Measurements from ENCODE around the gene VWA5B2. TPM values are rescaled to one million over a fixed set of nuclear protein-coding genes. Genes with fewer than 3 reads are reported as not detected.
"Not testable (repeated sequence)": the region's sequence is repeated elsewhere in the genome, so short reads cannot be mapped to it uniquely, and the experiment has no call there.

VWA5B2 gene
- total and polyA plus RNA-seq, 2 experiments from 2014 or later = 0.66 TPM; not detected in 1

GRCh38 chr3:184262764-184263179, 33.4 kb downstream of the VWA5B2 start:
- Histone ChIP-seq H3K79me2 (replicated peaks; ENCODE audit: insufficient read depth) (no peaks in the 10 kb centered on the region), H3K27ac (ENCODE audit: low read depth) (no peak overlapping the region), H4K20me1 (replicated peaks; ENCODE audit: insufficient read depth) (peaks cover 11% of the 10 kb centered on the region), H2AFZ (peak overlapping the region; percentile 99; the same call in 1 of the 2 replicates), H3K4me1 (ENCODE audit: insufficient read depth) (peaks cover 3% of the 10 kb centered on the region; the same call in 1 of the 2 replicates), H3K4me2 (peak overlapping the region; percentile 98), H3K27me3 (ENCODE audit: insufficient read depth) (peaks cover 69% of the 10 kb centered on the region), H3K9me2 (ENCODE audit: insufficient read depth) (no peaks in the 10 kb centered on the region), H3K4me3 (peak overlapping the region; percentile 91), H3F3A (replicated peaks; ENCODE audit: low read depth) (peaks cover 15% of the 10 kb centered on the region), H3K36me3 (ENCODE audit: insufficient read depth) (no peaks in the 10 kb centered on the region)
- no peak overlapping the region for H3K27ac Mint-ChIP-seq
- no peak for TF ChIP-seq ETS1 (IDR thresholded peaks at IDR 0.05)
- TF ChIP-seq EZH2 (IDR thresholded peaks at IDR 0.05; ENCODE audit: low read depth, unreplicated experiment) = peak; percentile 57
- H3K36me3 Mint-ChIP-seq (ENCODE audit: low read depth) = peaks cover 8% of the 10 kb centered on the region; the same call in 1 of the 3 replicates
- peaks cover 49% of the 10 kb centered on the region for H3K27me3 Mint-ChIP-seq (ENCODE audit: insufficient read depth, low read depth, poor library complexity)
- H3K9me3 Mint-ChIP-seq = no peaks in the 10 kb centered on the region; the same call in 1 of the 3 replicates
- ATAC-seq (no peak), DNase-seq (ENCODE audit: low spot score) (no peak)
- H3K4me1 Mint-ChIP-seq = peaks cover 14% of the 10 kb centered on the region; the same call in 2 of the 3 replicates
- peak overlapping the region; percentile 86 for H3K4me3 Mint-ChIP-seq

- not testable (repeated sequence) for H3K4me2 ChIP-seq; H3K4me3 ChIP-seq; H3K79me2 ChIP-seq (replicated peaks; ENCODE audit: insufficient read depth); H3K36me3 ChIP-seq (ENCODE audit: insufficient read depth); DNase-seq (ENCODE audit: low spot score); H4K20me1 ChIP-seq (replicated peaks; ENCODE audit: insufficient read depth); H3K4me1 Mint-ChIP-seq; ATAC-seq; H3K9me2 ChIP-seq (ENCODE audit: insufficient read depth); H3K27ac ChIP-seq (ENCODE audit: low read depth); H3K4me1 ChIP-seq (ENCODE audit: insufficient read depth); H2AFZ ChIP-seq; H3F3A ChIP-seq (replicated peaks; ENCODE audit: low read depth); H3K36me3 Mint-ChIP-seq (ENCODE audit: low read depth); H3K9me3 Mint-ChIP-seq; H3K4me3 Mint-ChIP-seq; H3K27ac Mint-ChIP-seq
- peaks cover 21% of the 10 kb centered on the region for H3K27me3 Mint-ChIP-seq (ENCODE audit: insufficient read depth, low read depth, poor library complexity)
- H3K27me3 ChIP-seq (ENCODE audit: insufficient read depth) = peaks cover 31% of the 10 kb centered on the region
Measured at GRCh38 chr3:184267249-184267648, 37.9 kb downstream of the VWA5B2 start.

- Histone ChIP-seq H3K79me2 (replicated peaks; ENCODE audit: insufficient read depth) (no peaks in the 10 kb centered on the region), H3K9me2 (ENCODE audit: insufficient read depth) (no peaks in the 10 kb centered on the region; the same call in 1 of the 2 replicates), H2AFZ (no peak overlapping the region), H3K4me2 (no peak overlapping the region), H3K4me3 (no peak overlapping the region), H3F3A (replicated peaks; ENCODE audit: low read depth) (no peaks in the 10 kb centered on the region), H4K20me1 (replicated peaks; ENCODE audit: insufficient read depth) (no peaks in the 10 kb centered on the region), H3K4me1 (ENCODE audit: insufficient read depth) (no peaks in the 10 kb centered on the region), H3K27ac (ENCODE audit: low read depth) (no peak overlapping the region), H3K27me3 (ENCODE audit: insufficient read depth) (peaks cover 46% of the 10 kb centered on the region), H3K36me3 (ENCODE audit: insufficient read depth) (no peaks in the 10 kb centered on the region)
- Mint-ChIP-seq H3K4me3 (no peak overlapping the region), H3K27me3 (ENCODE audit: insufficient read depth, low read depth, poor library complexity) (peaks cover 23% of the 10 kb centered on the region), H3K36me3 (ENCODE audit: low read depth) (no peaks in the 10 kb centered on the region), H3K27ac (no peak overlapping the region), H3K4me1 (peaks cover 7% of the 10 kb centered on the region; the same call in 2 of the 3 replicates), H3K9me3 (no peaks in the 10 kb centered on the region; the same call in 1 of the 3 replicates)
- DNase-seq (ENCODE audit: low spot score) (no peak), ATAC-seq (no peak)
- TF ChIP-seq EZH2 (IDR thresholded peaks at IDR 0.05; ENCODE audit: low read depth, unreplicated experiment) = no peak
- TF ChIP-seq NANOG (IDR thresholded peaks at IDR 0.05; ENCODE audit: borderline replicate concordance) = no peak
- no peak for TF ChIP-seq POLR2AphosphoS5 (IDR thresholded peaks at IDR 0.05; ENCODE audit: low read depth)
- no peak for TF ChIP-seq CREB1 (CRISPR knock-in tag; IDR thresholded peaks at IDR 0.05; ENCODE audit: low read depth)
- no peak for TF ChIP-seq STAT1 (IDR thresholded peaks at IDR 0.05; ENCODE audit: unreplicated experiment)
- TF ChIP-seq ZNF331 (CRISPR knock-in tag; IDR thresholded peaks at IDR 0.05; ENCODE audit: low read depth) = no peak
- TF ChIP-seq ZNF114 (CRISPR knock-in tag; IDR thresholded peaks at IDR 0.05) = no peak
- no peak for TF ChIP-seq JUNB (IDR thresholded peaks at IDR 0.05; ENCODE audit: unreplicated experiment)
- TF ChIP-seq, protein P1, sequence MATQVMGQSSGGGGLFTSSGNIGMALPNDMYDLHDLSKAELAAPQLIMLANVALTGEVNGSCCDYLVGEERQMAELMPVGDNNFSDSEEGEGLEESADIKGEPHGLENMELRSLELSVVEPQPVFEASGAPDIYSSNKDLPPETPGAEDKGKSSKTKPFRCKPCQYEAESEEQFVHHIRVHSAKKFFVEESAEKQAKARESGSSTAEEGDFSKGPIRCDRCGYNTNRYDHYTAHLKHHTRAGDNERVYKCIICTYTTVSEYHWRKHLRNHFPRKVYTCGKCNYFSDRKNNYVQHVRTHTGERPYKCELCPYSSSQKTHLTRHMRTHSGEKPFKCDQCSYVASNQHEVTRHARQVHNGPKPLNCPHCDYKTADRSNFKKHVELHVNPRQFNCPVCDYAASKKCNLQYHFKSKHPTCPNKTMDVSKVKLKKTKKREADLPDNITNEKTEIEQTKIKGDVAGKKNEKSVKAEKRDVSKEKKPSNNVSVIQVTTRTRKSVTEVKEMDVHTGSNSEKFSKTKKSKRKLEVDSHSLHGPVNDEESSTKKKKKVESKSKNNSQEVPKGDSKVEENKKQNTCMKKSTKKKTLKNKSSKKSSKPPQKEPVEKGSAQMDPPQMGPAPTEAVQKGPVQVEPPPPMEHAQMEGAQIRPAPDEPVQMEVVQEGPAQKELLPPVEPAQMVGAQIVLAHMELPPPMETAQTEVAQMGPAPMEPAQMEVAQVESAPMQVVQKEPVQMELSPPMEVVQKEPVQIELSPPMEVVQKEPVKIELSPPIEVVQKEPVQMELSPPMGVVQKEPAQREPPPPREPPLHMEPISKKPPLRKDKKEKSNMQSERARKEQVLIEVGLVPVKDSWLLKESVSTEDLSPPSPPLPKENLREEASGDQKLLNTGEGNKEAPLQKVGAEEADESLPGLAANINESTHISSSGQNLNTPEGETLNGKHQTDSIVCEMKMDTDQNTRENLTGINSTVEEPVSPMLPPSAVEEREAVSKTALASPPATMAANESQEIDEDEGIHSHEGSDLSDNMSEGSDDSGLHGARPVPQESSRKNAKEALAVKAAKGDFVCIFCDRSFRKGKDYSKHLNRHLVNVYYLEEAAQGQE (IDR thresholded peaks at IDR 0.05; ENCODE audit: unreplicated experiment) = no peak
Measured at GRCh38 chr3:184272269-184272668, 42.9 kb downstream of the VWA5B2 start.
